Suprapubic skin (tissue), 4 donors: ENCODE results near the gene GIT1. TPM values are rescaled to one million over a fixed set of nuclear protein-coding genes. Genes with fewer than 3 reads are reported as not detected.
A peak's percentile ranks its signal among the peaks of the same experiment; 100 is the strongest.

Experiments used
- DNase-seq, 2 donors: peaks; one replicate each; pipeline ENCODE4 v3.0.0-alpha.2; 2019; ENCODE audit warnings: low spot score in 2 of 2
- H3K27ac ChIP-seq: fragments of 200-600 bp; sonication (generic); one replicate; pipeline ENCODE4 v1.5.1; 2019
- H3K27me3 ChIP-seq: fragments of 200-600 bp; sonication (generic); one replicate; pipeline ENCODE4 v1.5.1; 2019
- H3K36me3 ChIP-seq: fragments of 200-600 bp; sonication (generic); one replicate; pipeline ENCODE4 v1.5.1; 2019
- H3K4me1 ChIP-seq: fragments of 200-600 bp; sonication (generic); one replicate; pipeline ENCODE4 v1.5.1; 2019
- H3K4me3 ChIP-seq: fragments of 200-600 bp; sonication (generic); one replicate; pipeline ENCODE4 v1.5.1; 2019; ENCODE audit warnings: mild to moderate bottlenecking
- H3K9me3 ChIP-seq: fragments of 200-600 bp; sonication (generic); one replicate; pipeline ENCODE4 v1.5.1; 2019
- CTCF ChIP-seq, 2 donors: fragments of 200-600 bp in 1 of 2; fragments of 450-650 bp in 1 of 2; sonication (generic) in 1 of 2; IDR thresholded peaks; one replicate each; pipeline ENCODE4 v1.5.1; 2016 to 2019; ENCODE audit warnings: antibody characterized with exemption in 2 of 2, mild to moderate bottlenecking in 1 of 2, moderate library complexity in 1 of 2
- EP300 ChIP-seq: sonication (generic); formaldehyde crosslinking; IDR thresholded peaks from one replicate; pipeline ENCODE4 v1.6.1; 2017; ENCODE audit warnings: antibody characterized with exemption
- POLR2A ChIP-seq, 2 donors: fragments of 450-650 bp; IDR thresholded peaks; one replicate each; pipeline ENCODE4 v1.6.1; 2017; ENCODE audit warnings: antibody characterized with exemption in 2 of 2, mild to moderate bottlenecking in 2 of 2, moderate library complexity in 2 of 2
- POLR2AphosphoS5 ChIP-seq, 3 donors: sonication (generic); formaldehyde crosslinking; IDR thresholded peaks; one replicate each; pipeline ENCODE4 v1.6.1; 2017; ENCODE audit warnings: antibody characterized with exemption in 3 of 3
- WGBS: methylation state at CpG from one replicate; pipeline ENCODE4 v1.1.5; 2018; 5-methylcytosine and 5-hydroxymethylcytosine counted together
- total RNA-seq, 4 donors: library from RNA; depleted of rRNA; stranded (reverse); fragments of >200 nt; gene quantifications; one replicate each; pipeline ENCODE4 v1.1.0, GENCODE V29; 2016

The GIT1 gene
- total RNA-seq, 4 donors from 2014 or later = 66.7 to 103 (median 90.4) TPM

GRCh38 chr17:29577385-29578211 lies 11.8 kb downstream of the GIT1 start:
- peaks cover 69% of the 10 kb centered on the region for H3K36me3 ChIP-seq
- peak in 1 of 2 donors; percentile 76 for DNase-seq

GRCh38 chr17:29577001-29577370 lies 12.5 kb downstream of the GIT1 start:
- Histone ChIP-seq H3K27me3 (no peaks in the 10 kb centered on the region), H3K4me1 (peaks cover 43% of the 10 kb centered on the region), H3K27ac (no peak overlapping the region), H3K9me3 (no peaks in the 10 kb centered on the region), H3K4me3 (no peak overlapping the region), H3K36me3 (peaks cover 69% of the 10 kb centered on the region)
- DNase-seq = no peak
- no CpG with 5 or more reads among the region's 9 CpGs for WGBS
- TF ChIP-seq POLR2AphosphoS5 (IDR thresholded peaks at IDR 0.05) (no peak), EP300 (no peak), POLR2A (IDR thresholded peaks at IDR 0.05) (no peak), CTCF (IDR thresholded peaks at IDR 0.05) (no peak)

More at GRCh38 chr17:29577385-29578211, 11.8 kb downstream of the GIT1 start:
- TF ChIP-seq EP300 (no peak), POLR2A (IDR thresholded peaks at IDR 0.05) (no peak)
- Histone ChIP-seq H3K4me1 (peaks cover 43% of the 10 kb centered on the region), H3K27ac (no peak overlapping the region), H3K4me3 (no peak overlapping the region), H3K27me3 (no peaks in the 10 kb centered on the region), H3K9me3 (no peaks in the 10 kb centered on the region)
- WGBS = 38% methylated on average over 4 of the region's 22 CpGs

GRCh38 chr17:29576214-29577000 lies 13.0 kb downstream of the GIT1 start:
- no peak overlapping the region for H3K27ac ChIP-seq
- no peak overlapping the region for H3K4me3 ChIP-seq
- 92% methylated on average over 19 of the region's 37 CpGs for WGBS
- TF ChIP-seq POLR2A (IDR thresholded peaks at IDR 0.05) = no peak
- no peak for TF ChIP-seq POLR2AphosphoS5 (IDR thresholded peaks at IDR 0.05)
- peaks cover 43% of the 10 kb centered on the region for H3K4me1 ChIP-seq
- no peaks in the 10 kb centered on the region for H3K9me3 ChIP-seq
- peaks cover 63% of the 10 kb centered on the region for H3K36me3 ChIP-seq
- no peaks in the 10 kb centered on the region for H3K27me3 ChIP-seq
- DNase-seq = peak in 1 of 2 donors; percentile 78

GRCh38 chr17:29575511-29576213 lies 13.8 kb downstream of the GIT1 start:
- 73% methylated on average over 3 of the region's 28 CpGs for WGBS
- DNase-seq = peak; percentile 47 to 72
- Histone ChIP-seq H3K36me3 (peaks cover 62% of the 10 kb centered on the region), H3K27ac (no peak overlapping the region), H3K4me1 (peaks cover 43% of the 10 kb centered on the region), H3K27me3 (no peaks in the 10 kb centered on the region), H3K4me3 (no peak overlapping the region), H3K9me3 (no peaks in the 10 kb centered on the region)
- TF ChIP-seq CTCF (IDR thresholded peaks at IDR 0.05) = no peak
- TF ChIP-seq EP300 = no peak
- no peak for TF ChIP-seq POLR2A (IDR thresholded peaks at IDR 0.05)
- TF ChIP-seq POLR2AphosphoS5 (IDR thresholded peaks at IDR 0.05) = no peak

GRCh38 chr17:29574732-29575510 lies 14.5 kb downstream of the GIT1 start:
- H3K36me3 ChIP-seq = peaks cover 62% of the 10 kb centered on the region
- peak in 1 of 2 donors; percentile 54 for DNase-seq
- TF ChIP-seq POLR2AphosphoS5 (IDR thresholded peaks at IDR 0.05) (no peak), POLR2A (IDR thresholded peaks at IDR 0.05) (no peak), CTCF (IDR thresholded peaks at IDR 0.05) (no peak), EP300 (no peak)
- peaks cover 44% of the 10 kb centered on the region for H3K4me1 ChIP-seq
- H3K27me3 ChIP-seq = no peaks in the 10 kb centered on the region
- H3K27ac ChIP-seq = no peak overlapping the region
- WGBS = 83% methylated on average over 10 of the region's 17 CpGs
- no peak overlapping the region for H3K4me3 ChIP-seq
- no peaks in the 10 kb centered on the region for H3K9me3 ChIP-seq
